ENCODE data around the gene CDH2. TPM values are rescaled to one million over a fixed set of nuclear protein-coding genes. Genes with fewer than 3 reads are reported as not detected.

Gene CDH2
- total and polyA plus RNA-seq, 3 experiments from 2014 or later, result 0.23 TPM; not detected in 2

DNA sequence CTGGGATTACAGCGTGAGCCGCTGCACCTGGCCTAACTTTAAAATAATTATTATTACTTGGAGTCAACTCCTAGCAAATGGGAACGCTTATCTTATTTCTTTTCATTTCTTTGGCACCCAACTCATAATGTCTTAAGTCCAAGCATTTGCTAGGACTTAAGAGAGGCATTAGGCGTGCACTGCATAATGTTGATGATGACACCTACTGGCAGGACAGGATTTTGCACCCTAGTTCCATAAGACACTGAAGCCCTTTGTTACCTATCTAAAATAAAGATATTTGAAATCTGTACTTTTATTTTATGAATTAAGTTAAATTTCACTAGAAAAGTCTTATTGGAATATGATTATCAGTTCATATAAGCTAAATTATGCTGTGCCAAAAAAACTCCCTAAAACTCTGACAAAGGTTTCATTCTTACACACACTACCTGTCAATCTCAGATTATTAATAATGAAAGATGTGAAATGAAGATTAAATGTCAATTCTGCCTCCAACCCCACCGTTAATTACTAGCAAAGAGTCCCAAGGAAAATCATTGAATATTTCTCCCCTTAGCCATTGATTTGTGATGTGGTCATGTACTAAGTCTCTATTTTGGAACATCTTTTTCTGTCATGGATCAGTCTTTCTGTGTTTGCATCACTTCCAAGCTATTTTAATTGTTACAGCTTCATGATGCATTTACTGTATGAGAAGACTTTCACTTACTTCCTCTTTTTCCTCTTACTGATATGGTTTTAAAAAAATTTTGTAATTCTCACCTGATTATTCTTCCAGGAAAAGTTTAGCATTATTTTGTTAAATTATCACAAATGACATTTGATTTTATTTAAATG, 12.7 kb upstream of the CDH2 start:
- Mint-ChIP-seq H3K9me3 (peaks cover 2 to 8% (median 3%) of the 10 kb centered on the region in 5 donors), H3K36me3 (no peaks in the 10 kb centered on the region), H3K27me3 (no peaks in the 10 kb centered on the region), H3K4me3 (no peak overlapping the region), H3K4me1 (no peaks in the 10 kb centered on the region), H3K27ac (no peak overlapping the region)
- H3K27ac ChIP-seq (ENCODE audit: low read depth, low read length), result no peak overlapping the region
- no peaks in the 10 kb centered on the region for H3K4me1 ChIP-seq (ENCODE audit: insufficient read depth, low read length)
- H3K9me3 ChIP-seq (ENCODE audit: low read length), result no peaks in the 10 kb centered on the region
- no peaks in the 10 kb centered on the region for H3K36me3 ChIP-seq (ENCODE audit: insufficient read depth, low read length)
- POLR2A ChIA-PET, result no interaction called here
- CTCF ChIA-PET, result no interaction called here
- H3K4me3 ChIP-seq (ENCODE audit: low read length), result no peak overlapping the region
- no peaks in the 10 kb centered on the region for H3K27me3 ChIP-seq (ENCODE audit: insufficient read depth, low read length, poor library complexity, severe bottlenecking)
- no peak for DNase-seq

DNA sequence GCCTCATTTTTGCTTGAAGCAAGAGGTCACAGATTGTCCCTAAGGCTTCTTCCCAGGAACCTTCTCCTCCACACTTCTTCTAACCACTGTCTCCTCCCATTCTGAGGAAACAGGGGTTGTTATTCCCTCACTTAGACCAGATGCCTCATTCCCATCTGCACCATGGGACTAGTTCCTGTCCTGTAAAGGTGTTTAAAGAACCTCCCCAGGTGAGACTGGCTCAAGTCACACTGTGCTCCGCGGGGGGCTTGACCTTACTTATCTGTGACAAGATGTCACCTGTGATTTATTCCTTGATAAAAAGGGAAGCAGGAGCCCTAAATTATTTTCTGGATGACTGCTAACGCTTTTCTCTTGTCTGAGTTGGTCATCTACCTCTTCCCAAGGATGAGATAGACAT, 8.2 kb upstream of the CDH2 start:
- ChIA-PET CTCF (no interaction called here), POLR2A (no interaction called here)
- H3K27me3 Mint-ChIP-seq, result no peaks in the 10 kb centered on the region
- H3K4me3 Mint-ChIP-seq, result no peak overlapping the region
- no peaks in the 10 kb centered on the region for H3K36me3 Mint-ChIP-seq
- no peaks in the 10 kb centered on the region for H3K27me3 ChIP-seq (ENCODE audit: insufficient read depth, low read length, poor library complexity, severe bottlenecking)
- H3K27ac Mint-ChIP-seq, result no peak overlapping the region
- H3K4me3 ChIP-seq (ENCODE audit: low read length), result no peak overlapping the region
- no peaks in the 10 kb centered on the region for H3K4me1 Mint-ChIP-seq
- no peaks in the 10 kb centered on the region for H3K4me1 ChIP-seq (ENCODE audit: insufficient read depth, low read length)
- H3K36me3 ChIP-seq (ENCODE audit: insufficient read depth, low read length), result no peaks in the 10 kb centered on the region
- H3K9me3 Mint-ChIP-seq, result peaks cover 0 to 29% (median 3%) of the 10 kb centered on the region in 5 donors
- no peaks in the 10 kb centered on the region for H3K9me3 ChIP-seq (ENCODE audit: low read length)
- no peak for DNase-seq
- no peak overlapping the region for H3K27ac ChIP-seq (ENCODE audit: low read depth, low read length)

DNA sequence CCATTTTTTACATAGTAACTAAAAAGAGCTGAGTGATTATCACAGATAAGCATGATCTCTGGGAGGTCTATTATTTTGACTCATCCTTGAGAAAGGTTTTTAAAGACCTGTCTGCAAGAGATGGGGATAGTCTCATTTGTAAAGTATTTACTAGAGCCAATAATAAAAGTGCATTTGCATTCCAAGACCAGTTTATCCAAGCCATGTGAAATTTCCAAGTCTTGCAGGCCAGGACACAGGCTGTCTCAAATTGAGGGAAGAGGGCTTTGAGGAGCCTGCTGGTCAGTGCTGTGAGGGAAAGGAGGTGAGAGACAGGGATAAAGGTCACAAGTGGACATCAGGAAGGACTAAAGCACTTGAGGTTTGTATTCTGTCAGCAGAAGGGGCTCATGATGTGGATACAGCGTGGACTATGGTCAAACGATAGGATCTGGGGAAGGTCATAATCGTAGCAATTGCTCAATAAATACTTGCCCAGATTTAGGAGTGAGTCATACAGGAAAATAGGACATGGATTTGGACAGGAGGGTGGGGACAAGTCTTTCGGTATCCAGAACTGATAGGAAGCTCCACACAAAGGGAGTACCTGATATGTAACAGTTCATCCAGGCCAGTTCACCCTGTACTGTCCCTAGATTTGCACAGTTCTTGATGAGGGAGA, 6.6 kb upstream of the CDH2 start:
- CTCF ChIA-PET, result no interaction called here
- no peaks in the 10 kb centered on the region for H3K4me1 ChIP-seq (ENCODE audit: insufficient read depth, low read length)
- Mint-ChIP-seq H3K27ac (no peak overlapping the region), H3K4me1 (no peaks in the 10 kb centered on the region), H3K4me3 (no peak overlapping the region), H3K27me3 (peaks cover 3 to 12% of the 10 kb centered on the region in 2 donors), H3K36me3 (no peaks in the 10 kb centered on the region), H3K9me3 (peaks cover 0 to 33% (median 2%) of the 10 kb centered on the region in 5 donors)
- H3K4me3 ChIP-seq (ENCODE audit: low read length), result no peak overlapping the region
- DNase-seq, result no peak
- H3K27ac ChIP-seq (ENCODE audit: low read depth, low read length), result no peak overlapping the region
- peaks cover 3% of the 10 kb centered on the region for H3K27me3 ChIP-seq (ENCODE audit: insufficient read depth, low read length, poor library complexity, severe bottlenecking)
- H3K9me3 ChIP-seq (ENCODE audit: low read length), result no peaks in the 10 kb centered on the region
- POLR2A ChIA-PET, result no interaction called here
- no peaks in the 10 kb centered on the region for H3K36me3 ChIP-seq (ENCODE audit: insufficient read depth, low read length)

DNA sequence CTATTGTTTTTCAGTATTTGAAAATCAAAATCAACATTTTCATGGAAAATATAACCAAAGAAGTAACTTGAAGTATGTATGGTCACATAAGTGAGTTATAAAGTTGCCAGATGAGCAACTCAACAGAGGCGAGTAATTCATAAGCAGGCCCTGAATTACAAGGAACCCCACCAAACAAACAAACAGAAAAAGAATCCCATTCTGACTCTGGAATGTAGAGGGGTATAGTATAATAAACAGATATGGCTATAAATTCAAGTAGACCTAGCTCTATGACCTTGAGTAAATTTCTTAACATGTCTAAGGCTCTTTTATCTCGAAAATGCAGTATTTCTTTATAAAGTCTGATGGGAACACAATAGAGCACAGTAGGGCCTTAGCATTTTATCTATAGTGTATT, 4.7 kb upstream of the CDH2 start:
- ChIA-PET POLR2A (no interaction called here), CTCF (no interaction called here)
- no peak for DNase-seq
- Mint-ChIP-seq H3K27me3 (peaks cover 4 to 18% of the 10 kb centered on the region in 2 donors), H3K27ac (no peak overlapping the region), H3K4me3 (no peak overlapping the region), H3K9me3 (peaks cover 0 to 25% (median 7%) of the 10 kb centered on the region in 5 donors), H3K4me1 (peaks cover 0 to 3% (median 0%) of the 10 kb centered on the region in 3 donors), H3K36me3 (no peaks in the 10 kb centered on the region)
- Histone ChIP-seq H3K4me1 (ENCODE audit: insufficient read depth, low read length) (no peaks in the 10 kb centered on the region), H3K9me3 (ENCODE audit: low read length) (no peaks in the 10 kb centered on the region), H3K4me3 (ENCODE audit: low read length) (no peak overlapping the region), H3K36me3 (ENCODE audit: insufficient read depth, low read length) (no peaks in the 10 kb centered on the region), H3K27me3 (ENCODE audit: insufficient read depth, low read length, poor library complexity, severe bottlenecking) (peaks cover 3% of the 10 kb centered on the region), H3K27ac (ENCODE audit: low read depth, low read length) (no peak overlapping the region)

DNA sequence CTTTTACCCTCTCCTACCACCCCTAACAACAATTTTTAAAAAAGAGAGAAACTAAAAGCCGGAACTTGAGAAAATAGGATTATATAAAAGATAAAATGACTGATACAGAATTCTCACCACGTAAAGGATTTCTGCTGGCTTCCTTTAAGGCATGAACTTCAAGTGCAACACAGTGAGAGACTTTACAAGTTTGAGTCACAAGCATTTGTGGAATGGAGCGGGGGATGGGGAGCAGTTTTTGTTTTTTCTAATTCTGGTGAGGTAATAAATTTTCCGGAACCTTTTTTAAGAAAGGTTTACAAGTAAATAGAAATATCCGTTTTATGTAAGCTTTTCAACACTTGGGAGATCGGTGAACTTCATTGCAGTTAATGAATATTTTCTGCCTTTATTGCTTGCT, 1.8 kb upstream of the CDH2 start:
- Mint-ChIP-seq H3K27me3 (peaks cover 15 to 35% of the 10 kb centered on the region in 2 donors), H3K9me3 (peaks cover 3 to 22% (median 16%) of the 10 kb centered on the region in 5 donors), H3K4me3 (peak overlapping the region in 3 of 7 donors; percentile 80 to 84 (median 81)), H3K27ac (no peak overlapping the region), H3K4me1 (peaks cover 7 to 12% (median 8%) of the 10 kb centered on the region in 3 donors), H3K36me3 (no peaks in the 10 kb centered on the region)
- DNase-seq, result no peak
- Histone ChIP-seq H3K4me1 (ENCODE audit: insufficient read depth, low read length) (no peaks in the 10 kb centered on the region), H3K36me3 (ENCODE audit: insufficient read depth, low read length) (no peaks in the 10 kb centered on the region), H3K4me3 (ENCODE audit: low read length) (no peak overlapping the region), H3K9me3 (ENCODE audit: low read length) (no peaks in the 10 kb centered on the region), H3K27ac (ENCODE audit: low read depth, low read length) (no peak overlapping the region), H3K27me3 (ENCODE audit: insufficient read depth, low read length, poor library complexity, severe bottlenecking) (peaks cover 3% of the 10 kb centered on the region)
- ChIA-PET POLR2A (no interaction called here), CTCF (no interaction called here)

DNA sequence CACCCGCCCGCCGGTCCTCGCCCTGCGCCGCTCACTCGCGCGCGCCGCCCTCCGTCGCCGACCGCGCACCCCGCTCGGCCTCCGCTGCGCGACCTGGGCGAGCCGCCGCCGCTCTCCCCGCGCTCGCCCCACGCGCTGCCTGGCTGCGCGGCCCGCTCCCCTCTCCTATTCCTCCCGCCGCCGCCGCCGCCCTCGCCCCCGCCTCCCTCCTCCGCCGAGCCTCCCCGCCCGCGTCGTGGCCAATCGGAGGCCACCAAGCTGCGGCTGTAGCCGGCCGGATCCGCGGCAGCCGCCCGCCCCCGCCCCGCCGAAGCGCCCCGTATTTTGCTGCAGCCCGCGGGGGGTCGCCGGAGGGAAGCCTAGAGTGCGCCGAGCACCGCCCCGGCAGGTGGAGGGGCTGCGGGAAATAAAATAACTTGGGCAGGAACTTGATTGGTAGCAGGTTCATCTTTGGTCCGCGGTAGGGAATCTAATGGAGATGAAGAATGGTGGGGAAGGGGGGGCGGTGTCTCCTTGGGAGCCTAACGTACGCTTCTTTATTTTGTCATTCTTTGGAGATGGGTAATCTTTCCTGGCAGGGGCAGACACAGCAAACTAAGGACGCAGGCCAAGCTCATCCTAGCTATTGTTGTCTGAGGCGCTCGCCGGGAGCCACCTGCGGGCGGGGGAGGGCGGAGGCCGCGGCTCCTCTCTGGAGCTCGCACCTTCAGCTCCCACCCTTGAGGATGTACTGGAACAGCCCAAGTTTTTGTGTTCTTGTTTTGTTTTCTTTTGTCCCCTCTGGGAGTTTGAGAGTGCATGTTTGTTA, 1.1 kb upstream of the CDH2 start:
- ChIA-PET POLR2A (no interaction called here), CTCF (no interaction called here)
- H3K36me3 Mint-ChIP-seq, result no peaks in the 10 kb centered on the region
- Histone ChIP-seq H3K36me3 (ENCODE audit: insufficient read depth, low read length) (no peaks in the 10 kb centered on the region), H3K27me3 (ENCODE audit: insufficient read depth, low read length, poor library complexity, severe bottlenecking) (peaks cover 3% of the 10 kb centered on the region), H3K9me3 (ENCODE audit: low read length) (no peaks in the 10 kb centered on the region), H3K27ac (ENCODE audit: low read depth, low read length) (no peak overlapping the region), H3K4me3 (ENCODE audit: low read length) (no peak overlapping the region), H3K4me1 (ENCODE audit: insufficient read depth, low read length) (no peaks in the 10 kb centered on the region)
- H3K9me3 Mint-ChIP-seq, result peaks cover 3 to 25% (median 12%) of the 10 kb centered on the region in 5 donors
- peaks cover 7 to 12% (median 8%) of the 10 kb centered on the region in 3 donors for H3K4me1 Mint-ChIP-seq
- no peak for DNase-seq
- H3K4me3 Mint-ChIP-seq, result peak overlapping the region; percentile 23 to 84 (median 77)
- no peak overlapping the region for H3K27ac Mint-ChIP-seq
- H3K27me3 Mint-ChIP-seq, result peaks cover 15 to 35% of the 10 kb centered on the region in 2 donors

DNA sequence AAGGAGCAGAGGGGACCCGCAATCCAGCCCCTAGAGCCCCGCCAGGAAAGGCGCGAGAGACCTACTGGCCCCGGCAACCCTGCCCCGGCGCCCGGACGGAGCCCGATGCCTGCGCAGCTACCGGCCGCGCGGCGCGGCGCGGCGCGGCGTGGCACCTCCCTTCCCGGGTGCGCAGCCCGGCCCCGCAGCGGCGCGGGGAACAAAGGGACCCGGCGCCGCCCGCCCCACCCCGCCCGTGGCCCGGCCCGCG, 307 bp downstream of the CDH2 start:
- peaks cover 7 to 12% (median 8%) of the 10 kb centered on the region in 3 donors for H3K4me1 Mint-ChIP-seq
- ChIA-PET CTCF (no interaction called here), POLR2A (no interaction called here)
- Histone ChIP-seq H3K27me3 (ENCODE audit: insufficient read depth, low read length, poor library complexity, severe bottlenecking) (peaks cover 3% of the 10 kb centered on the region), H3K36me3 (ENCODE audit: insufficient read depth, low read length) (no peaks in the 10 kb centered on the region), H3K4me1 (ENCODE audit: insufficient read depth, low read length) (no peaks in the 10 kb centered on the region), H3K27ac (ENCODE audit: low read depth, low read length) (no peak overlapping the region), H3K4me3 (ENCODE audit: low read length) (no peak overlapping the region), H3K9me3 (ENCODE audit: low read length) (no peaks in the 10 kb centered on the region)
- H3K27ac Mint-ChIP-seq, result no peak overlapping the region
- no peak for DNase-seq
- H3K36me3 Mint-ChIP-seq, result no peaks in the 10 kb centered on the region
- peak overlapping the region in 4 of 7 donors; percentile 77 to 89 (median 82) for H3K4me3 Mint-ChIP-seq
- H3K9me3 Mint-ChIP-seq, result peaks cover 3 to 22% (median 14%) of the 10 kb centered on the region in 5 donors
- H3K27me3 Mint-ChIP-seq, result peaks cover 17 to 35% of the 10 kb centered on the region in 2 donors

Data from CD8-positive, alpha-beta memory T cell (primary cell).